ENCODE results near the gene PADI3. TPM values are rescaled to one million over a fixed set of nuclear protein-coding genes. Genes with fewer than 3 reads are reported as not detected.
A peak's percentile ranks its signal among the peaks of the same experiment; 100 is the strongest.

Gene PADI3
- total RNA-seq, 1 experiment from 2014 or later: 0.61 TPM

GRCh38 chr1:17212009-17212408 is 36.9 kb upstream of the PADI3 start:
- Mint-ChIP-seq H3K4me3 (no peak overlapping the region), H3K9me3 (no peaks in the 10 kb centered on the region), H3K27ac (no peak overlapping the region), H3K36me3 (no peaks in the 10 kb centered on the region), H3K4me1 (peaks cover 41% of the 10 kb centered on the region), H3K27me3 (ENCODE audit: low read depth) (no peaks in the 10 kb centered on the region)
- TF ChIP-seq GRHL2 (CRISPR knock-in tag; IDR thresholded peaks at IDR 0.05; ENCODE audit: insufficient replicate concordance, severe bottlenecking) (no peak), ZNF317 (CRISPR knock-in tag; IDR thresholded peaks at IDR 0.05; ENCODE audit: borderline replicate concordance, low read depth) (no peak), SMAD3 (CRISPR knock-in tag; IDR thresholded peaks at IDR 0.05; ENCODE audit: borderline replicate concordance) (no peak), ZNF423 (CRISPR knock-in tag; IDR thresholded peaks at IDR 0.05) (no peak)
- TF ChIP-seq, protein P1, sequence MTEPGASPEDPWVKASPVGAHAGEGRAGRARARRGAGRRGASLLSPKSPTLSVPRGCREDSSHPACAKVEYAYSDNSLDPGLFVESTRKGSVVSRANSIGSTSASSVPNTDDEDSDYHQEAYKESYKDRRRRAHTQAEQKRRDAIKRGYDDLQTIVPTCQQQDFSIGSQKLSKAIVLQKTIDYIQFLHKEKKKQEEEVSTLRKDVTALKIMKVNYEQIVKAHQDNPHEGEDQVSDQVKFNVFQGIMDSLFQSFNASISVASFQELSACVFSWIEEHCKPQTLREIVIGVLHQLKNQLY (CRISPR knock-in tag; IDR thresholded peaks at IDR 0.05): no peak
- TF ChIP-seq, protein P2, sequence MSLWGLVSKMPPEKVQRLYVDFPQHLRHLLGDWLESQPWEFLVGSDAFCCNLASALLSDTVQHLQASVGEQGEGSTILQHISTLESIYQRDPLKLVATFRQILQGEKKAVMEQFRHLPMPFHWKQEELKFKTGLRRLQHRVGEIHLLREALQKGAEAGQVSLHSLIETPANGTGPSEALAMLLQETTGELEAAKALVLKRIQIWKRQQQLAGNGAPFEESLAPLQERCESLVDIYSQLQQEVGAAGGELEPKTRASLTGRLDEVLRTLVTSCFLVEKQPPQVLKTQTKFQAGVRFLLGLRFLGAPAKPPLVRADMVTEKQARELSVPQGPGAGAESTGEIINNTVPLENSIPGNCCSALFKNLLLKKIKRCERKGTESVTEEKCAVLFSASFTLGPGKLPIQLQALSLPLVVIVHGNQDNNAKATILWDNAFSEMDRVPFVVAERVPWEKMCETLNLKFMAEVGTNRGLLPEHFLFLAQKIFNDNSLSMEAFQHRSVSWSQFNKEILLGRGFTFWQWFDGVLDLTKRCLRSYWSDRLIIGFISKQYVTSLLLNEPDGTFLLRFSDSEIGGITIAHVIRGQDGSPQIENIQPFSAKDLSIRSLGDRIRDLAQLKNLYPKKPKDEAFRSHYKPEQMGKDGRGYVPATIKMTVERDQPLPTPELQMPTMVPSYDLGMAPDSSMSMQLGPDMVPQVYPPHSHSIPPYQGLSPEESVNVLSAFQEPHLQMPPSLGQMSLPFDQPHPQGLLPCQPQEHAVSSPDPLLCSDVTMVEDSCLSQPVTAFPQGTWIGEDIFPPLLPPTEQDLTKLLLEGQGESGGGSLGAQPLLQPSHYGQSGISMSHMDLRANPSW (CRISPR knock-in tag; conservative IDR thresholded peaks at IDR 0.05; ENCODE audit: low read depth): no peak
- ChIA-PET POLR2A (no interaction called here), CTCF (no interaction called here)
- no peak for ATAC-seq
- DNase-seq (ENCODE audit: low spot score): no peak

- H3K9me3 Mint-ChIP-seq: no peaks in the 10 kb centered on the region
- peaks cover 41% of the 10 kb centered on the region for H3K4me1 Mint-ChIP-seq
- H3K27me3 Mint-ChIP-seq (ENCODE audit: low read depth): no peaks in the 10 kb centered on the region
- DNase-seq (ENCODE audit: low spot score): no peak
- CTCF ChIA-PET: interaction anchor here (1.2 kb wide), 1 partner anchor 83 kb away, joined by 3 read pairs; no protein-coding TSS in a partner anchor
- H3K4me3 Mint-ChIP-seq: no peak overlapping the region
- H3K27ac Mint-ChIP-seq: no peak overlapping the region
- peak; percentile 63 for ATAC-seq
- POLR2A ChIA-PET: interaction anchor here (0.6 kb wide), 1 partner anchor 83 kb away, joined by 5 read pairs; no protein-coding TSS in a partner anchor
- no peaks in the 10 kb centered on the region for H3K36me3 Mint-ChIP-seq
- TF ChIP-seq ZSCAN18 (CRISPR knock-in tag; IDR thresholded peaks at IDR 0.05) (no peak), TEAD4 (CRISPR knock-in tag; IDR thresholded peaks at IDR 0.05) (no peak), ZNF138 (CRISPR knock-in tag; conservative IDR thresholded peaks at IDR 0.05) (no peak), ZNF425 (CRISPR knock-in tag; conservative IDR thresholded peaks at IDR 0.05) (no peak), SMAD3 (CRISPR knock-in tag; IDR thresholded peaks at IDR 0.05; ENCODE audit: borderline replicate concordance) (no peak), TEAD1 (CRISPR knock-in tag; IDR thresholded peaks at IDR 0.05) (no peak), IRF1 (CRISPR knock-in tag; IDR thresholded peaks at IDR 0.05) (no peak), ATF6 (CRISPR knock-in tag; IDR thresholded peaks at IDR 0.05) (no peak), NR1H2 (CRISPR knock-in tag; IDR thresholded peaks at IDR 0.05) (no peak)
- TF ChIP-seq, protein P3, sequence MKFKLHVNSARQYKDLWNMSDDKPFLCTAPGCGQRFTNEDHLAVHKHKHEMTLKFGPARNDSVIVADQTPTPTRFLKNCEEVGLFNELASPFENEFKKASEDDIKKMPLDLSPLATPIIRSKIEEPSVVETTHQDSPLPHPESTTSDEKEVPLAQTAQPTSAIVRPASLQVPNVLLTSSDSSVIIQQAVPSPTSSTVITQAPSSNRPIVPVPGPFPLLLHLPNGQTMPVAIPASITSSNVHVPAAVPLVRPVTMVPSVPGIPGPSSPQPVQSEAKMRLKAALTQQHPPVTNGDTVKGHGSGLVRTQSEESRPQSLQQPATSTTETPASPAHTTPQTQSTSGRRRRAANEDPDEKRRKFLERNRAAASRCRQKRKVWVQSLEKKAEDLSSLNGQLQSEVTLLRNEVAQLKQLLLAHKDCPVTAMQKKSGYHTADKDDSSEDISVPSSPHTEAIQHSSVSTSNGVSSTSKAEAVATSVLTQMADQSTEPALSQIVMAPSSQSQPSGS (CRISPR knock-in tag; IDR thresholded peaks at IDR 0.05; ENCODE audit: borderline replicate concordance, low read depth): no peak
- TF ChIP-seq, protein P4, sequence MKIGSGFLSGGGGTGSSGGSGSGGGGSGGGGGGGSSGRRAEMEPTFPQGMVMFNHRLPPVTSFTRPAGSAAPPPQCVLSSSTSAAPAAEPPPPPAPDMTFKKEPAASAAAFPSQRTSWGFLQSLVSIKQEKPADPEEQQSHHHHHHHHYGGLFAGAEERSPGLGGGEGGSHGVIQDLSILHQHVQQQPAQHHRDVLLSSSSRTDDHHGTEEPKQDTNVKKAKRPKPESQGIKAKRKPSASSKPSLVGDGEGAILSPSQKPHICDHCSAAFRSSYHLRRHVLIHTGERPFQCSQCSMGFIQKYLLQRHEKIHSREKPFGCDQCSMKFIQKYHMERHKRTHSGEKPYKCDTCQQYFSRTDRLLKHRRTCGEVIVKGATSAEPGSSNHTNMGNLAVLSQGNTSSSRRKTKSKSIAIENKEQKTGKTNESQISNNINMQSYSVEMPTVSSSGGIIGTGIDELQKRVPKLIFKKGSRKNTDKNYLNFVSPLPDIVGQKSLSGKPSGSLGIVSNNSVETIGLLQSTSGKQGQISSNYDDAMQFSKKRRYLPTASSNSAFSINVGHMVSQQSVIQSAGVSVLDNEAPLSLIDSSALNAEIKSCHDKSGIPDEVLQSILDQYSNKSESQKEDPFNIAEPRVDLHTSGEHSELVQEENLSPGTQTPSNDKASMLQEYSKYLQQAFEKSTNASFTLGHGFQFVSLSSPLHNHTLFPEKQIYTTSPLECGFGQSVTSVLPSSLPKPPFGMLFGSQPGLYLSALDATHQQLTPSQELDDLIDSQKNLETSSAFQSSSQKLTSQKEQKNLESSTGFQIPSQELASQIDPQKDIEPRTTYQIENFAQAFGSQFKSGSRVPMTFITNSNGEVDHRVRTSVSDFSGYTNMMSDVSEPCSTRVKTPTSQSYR (CRISPR knock-in tag; IDR thresholded peaks at IDR 0.05): no peak
Measured at GRCh38 chr1:17212487-17213121, 36.3 kb upstream of the PADI3 start.

Measured in WTC11 (cell line).